Measurements from ENCODE around the gene ZNF583.

DNA sequence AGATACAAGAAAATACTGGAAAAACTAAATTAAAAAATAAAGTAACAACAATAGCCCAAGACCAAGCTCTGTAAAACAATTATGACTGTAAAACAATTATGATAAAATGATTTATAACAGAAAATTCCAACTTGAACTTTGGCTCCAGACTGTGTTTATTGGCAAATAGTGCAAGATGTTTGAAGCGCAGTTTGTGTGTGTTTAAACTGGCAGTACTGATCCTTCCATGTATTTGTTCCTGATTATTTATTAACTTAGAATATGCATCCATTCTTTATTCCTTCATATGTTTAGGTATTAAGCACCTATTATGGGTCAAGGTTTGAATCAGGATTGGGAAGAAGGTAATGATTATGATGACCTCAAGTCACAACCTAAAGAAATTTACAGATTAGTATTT lies 48.6 kb upstream of the ZNF583 start:
- TF ChIP-seq, protein P1, sequence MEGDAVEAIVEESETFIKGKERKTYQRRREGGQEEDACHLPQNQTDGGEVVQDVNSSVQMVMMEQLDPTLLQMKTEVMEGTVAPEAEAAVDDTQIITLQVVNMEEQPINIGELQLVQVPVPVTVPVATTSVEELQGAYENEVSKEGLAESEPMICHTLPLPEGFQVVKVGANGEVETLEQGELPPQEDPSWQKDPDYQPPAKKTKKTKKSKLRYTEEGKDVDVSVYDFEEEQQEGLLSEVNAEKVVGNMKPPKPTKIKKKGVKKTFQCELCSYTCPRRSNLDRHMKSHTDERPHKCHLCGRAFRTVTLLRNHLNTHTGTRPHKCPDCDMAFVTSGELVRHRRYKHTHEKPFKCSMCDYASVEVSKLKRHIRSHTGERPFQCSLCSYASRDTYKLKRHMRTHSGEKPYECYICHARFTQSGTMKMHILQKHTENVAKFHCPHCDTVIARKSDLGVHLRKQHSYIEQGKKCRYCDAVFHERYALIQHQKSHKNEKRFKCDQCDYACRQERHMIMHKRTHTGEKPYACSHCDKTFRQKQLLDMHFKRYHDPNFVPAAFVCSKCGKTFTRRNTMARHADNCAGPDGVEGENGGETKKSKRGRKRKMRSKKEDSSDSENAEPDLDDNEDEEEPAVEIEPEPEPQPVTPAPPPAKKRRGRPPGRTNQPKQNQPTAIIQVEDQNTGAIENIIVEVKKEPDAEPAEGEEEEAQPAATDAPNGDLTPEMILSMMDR (IDR thresholded peaks at IDR 0.05) = no peak
- TF ChIP-seq EP300 (IDR thresholded peaks at IDR 0.05) = no peak
